ENCODE data around the gene HEXIM1. TPM values are rescaled to one million over a fixed set of nuclear protein-coding genes. Genes with fewer than 3 reads are reported as not detected.

HEXIM1 gene
- total RNA-seq, 1 donor from 2014 or later: 22.6 TPM

DNA sequence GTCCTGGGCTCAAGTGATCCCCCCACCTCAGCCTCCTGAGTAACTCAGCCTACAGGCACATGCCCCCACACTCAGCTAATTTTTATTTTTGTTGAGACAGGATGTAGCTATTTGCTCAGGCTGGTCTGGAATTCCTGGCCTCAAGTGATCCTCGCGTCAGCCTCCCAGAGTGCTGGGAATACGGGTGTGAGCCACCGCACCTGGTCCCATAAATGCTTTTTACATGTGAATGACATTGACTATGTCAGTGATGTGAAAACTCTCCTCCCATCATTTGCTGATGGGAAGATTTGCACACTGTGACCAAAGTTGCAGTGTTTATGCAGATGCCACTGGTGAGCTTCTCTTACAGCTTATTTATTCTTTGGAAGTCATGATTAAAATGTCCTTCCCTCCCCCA lies 30.9 kb upstream of the HEXIM1 start:
- Mint-ChIP-seq H3K27me3 (ENCODE audit: unreplicated experiment) (peaks cover 6% of the 10 kb centered on the region), H3K27ac (ENCODE audit: unreplicated experiment) (no peak overlapping the region), H3K36me3 (ENCODE audit: low read depth, unreplicated experiment) (no peaks in the 10 kb centered on the region), H3K4me3 (ENCODE audit: unreplicated experiment) (no peak overlapping the region), H3K4me1 (ENCODE audit: unreplicated experiment) (peaks cover 9% of the 10 kb centered on the region), H3K9me3 (ENCODE audit: unreplicated experiment) (no peaks in the 10 kb centered on the region)
- TF ChIP-seq, protein P1, sequence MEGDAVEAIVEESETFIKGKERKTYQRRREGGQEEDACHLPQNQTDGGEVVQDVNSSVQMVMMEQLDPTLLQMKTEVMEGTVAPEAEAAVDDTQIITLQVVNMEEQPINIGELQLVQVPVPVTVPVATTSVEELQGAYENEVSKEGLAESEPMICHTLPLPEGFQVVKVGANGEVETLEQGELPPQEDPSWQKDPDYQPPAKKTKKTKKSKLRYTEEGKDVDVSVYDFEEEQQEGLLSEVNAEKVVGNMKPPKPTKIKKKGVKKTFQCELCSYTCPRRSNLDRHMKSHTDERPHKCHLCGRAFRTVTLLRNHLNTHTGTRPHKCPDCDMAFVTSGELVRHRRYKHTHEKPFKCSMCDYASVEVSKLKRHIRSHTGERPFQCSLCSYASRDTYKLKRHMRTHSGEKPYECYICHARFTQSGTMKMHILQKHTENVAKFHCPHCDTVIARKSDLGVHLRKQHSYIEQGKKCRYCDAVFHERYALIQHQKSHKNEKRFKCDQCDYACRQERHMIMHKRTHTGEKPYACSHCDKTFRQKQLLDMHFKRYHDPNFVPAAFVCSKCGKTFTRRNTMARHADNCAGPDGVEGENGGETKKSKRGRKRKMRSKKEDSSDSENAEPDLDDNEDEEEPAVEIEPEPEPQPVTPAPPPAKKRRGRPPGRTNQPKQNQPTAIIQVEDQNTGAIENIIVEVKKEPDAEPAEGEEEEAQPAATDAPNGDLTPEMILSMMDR (IDR thresholded peaks at IDR 0.05; ENCODE audit: unreplicated experiment): no peak
- no peak for DNase-seq (ENCODE audit: low spot score)

DNA sequence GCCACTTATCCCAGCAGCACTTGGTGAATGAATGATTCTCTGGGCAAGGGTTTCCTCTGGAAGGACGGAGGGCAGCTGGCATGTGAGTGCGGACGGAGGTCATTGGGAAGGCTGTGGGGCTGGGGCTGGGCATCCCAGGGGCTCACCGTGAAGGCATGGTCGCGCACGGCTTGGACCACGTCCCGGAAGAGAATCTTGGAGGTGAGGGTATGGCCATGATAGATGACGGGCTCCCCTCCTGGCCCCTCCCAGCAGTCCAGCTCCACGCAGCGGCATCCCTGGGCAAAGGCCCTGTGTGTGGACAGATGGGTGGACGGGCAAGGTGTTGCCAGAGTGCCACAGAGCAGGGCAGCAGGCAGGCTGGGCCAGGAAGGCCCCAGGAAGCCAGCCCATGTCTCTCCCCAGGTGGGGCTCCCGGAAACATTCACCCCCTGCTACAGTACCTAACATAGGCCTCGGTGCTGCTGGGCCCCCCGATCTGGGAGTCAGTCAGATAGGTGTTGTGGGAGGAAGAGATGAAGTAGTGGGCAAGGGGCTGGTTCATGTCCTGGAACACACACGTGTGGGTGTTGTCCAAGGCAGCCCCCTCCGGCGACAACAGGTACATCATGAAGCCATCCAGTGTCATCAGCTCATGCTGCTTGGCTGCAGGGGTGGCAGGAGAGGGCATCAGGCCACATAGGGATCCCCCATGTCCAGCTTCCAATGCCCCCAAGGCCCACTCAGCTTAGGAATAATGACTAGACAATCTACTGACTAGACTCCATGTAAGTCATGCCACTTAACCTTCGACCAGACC lies 30.2 kb upstream of the HEXIM1 start:
- no peak overlapping the region for H3K27ac Mint-ChIP-seq (ENCODE audit: unreplicated experiment)
- TF ChIP-seq, protein P1 (IDR thresholded peaks at IDR 0.05; ENCODE audit: unreplicated experiment): no peak
- H3K4me1 Mint-ChIP-seq (ENCODE audit: unreplicated experiment): peaks cover 9% of the 10 kb centered on the region
- H3K4me3 Mint-ChIP-seq (ENCODE audit: unreplicated experiment): no peak overlapping the region
- DNase-seq (ENCODE audit: low spot score): no peak
- no peaks in the 10 kb centered on the region for H3K36me3 Mint-ChIP-seq (ENCODE audit: low read depth, unreplicated experiment)
- no peaks in the 10 kb centered on the region for H3K9me3 Mint-ChIP-seq (ENCODE audit: unreplicated experiment)
- peaks cover 11% of the 10 kb centered on the region for H3K27me3 Mint-ChIP-seq (ENCODE audit: unreplicated experiment)

GRCh38 chr17:45118691-45119090 lies 29.6 kb upstream of the HEXIM1 start:
- TF ChIP-seq, protein P1 (IDR thresholded peaks at IDR 0.05; ENCODE audit: unreplicated experiment): no peak
- H3K4me3 Mint-ChIP-seq (ENCODE audit: unreplicated experiment): no peak overlapping the region
- no peak for DNase-seq (ENCODE audit: low spot score)
- no peaks in the 10 kb centered on the region for H3K36me3 Mint-ChIP-seq (ENCODE audit: low read depth, unreplicated experiment)
- peaks cover 9% of the 10 kb centered on the region for H3K4me1 Mint-ChIP-seq (ENCODE audit: unreplicated experiment)
- no peaks in the 10 kb centered on the region for H3K9me3 Mint-ChIP-seq (ENCODE audit: unreplicated experiment)
- no peak overlapping the region for H3K27ac Mint-ChIP-seq (ENCODE audit: unreplicated experiment)
- peaks cover 12% of the 10 kb centered on the region for H3K27me3 Mint-ChIP-seq (ENCODE audit: unreplicated experiment)

DNA sequence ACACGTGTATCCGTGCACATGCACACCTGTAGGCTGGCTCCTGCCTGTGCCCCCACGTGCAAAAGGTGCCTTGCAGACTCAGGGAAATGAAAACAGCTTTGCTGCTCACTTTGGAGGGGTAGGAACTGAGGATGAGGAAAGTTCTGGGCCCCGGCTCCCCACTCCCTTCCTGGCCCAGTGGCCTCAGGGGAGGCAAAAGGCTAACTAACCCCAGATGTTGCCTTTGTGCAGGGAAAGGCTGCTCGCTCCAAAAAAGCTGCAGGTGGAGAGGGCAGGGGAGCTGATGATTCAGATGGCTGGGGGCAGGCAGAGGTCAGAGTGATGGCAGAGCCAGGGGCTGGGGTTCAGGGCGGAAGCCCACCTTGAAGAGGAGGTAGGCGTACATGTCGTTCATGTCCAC lies 28.3 kb upstream of the HEXIM1 start:
- Mint-ChIP-seq H3K27ac (ENCODE audit: unreplicated experiment) (no peak overlapping the region), H3K4me3 (ENCODE audit: unreplicated experiment) (no peak overlapping the region), H3K4me1 (ENCODE audit: unreplicated experiment) (peaks cover 9% of the 10 kb centered on the region), H3K36me3 (ENCODE audit: low read depth, unreplicated experiment) (no peaks in the 10 kb centered on the region), H3K27me3 (ENCODE audit: unreplicated experiment) (peaks cover 12% of the 10 kb centered on the region), H3K9me3 (ENCODE audit: unreplicated experiment) (no peaks in the 10 kb centered on the region)
- no peak for DNase-seq (ENCODE audit: low spot score)
- TF ChIP-seq, protein P1 (IDR thresholded peaks at IDR 0.05; ENCODE audit: unreplicated experiment): no peak

- Mint-ChIP-seq H3K27ac (ENCODE audit: unreplicated experiment) (no peak overlapping the region), H3K4me3 (ENCODE audit: unreplicated experiment) (no peak overlapping the region), H3K36me3 (ENCODE audit: low read depth, unreplicated experiment) (no peaks in the 10 kb centered on the region), H3K27me3 (ENCODE audit: unreplicated experiment) (peaks cover 12% of the 10 kb centered on the region), H3K9me3 (ENCODE audit: unreplicated experiment) (no peaks in the 10 kb centered on the region), H3K4me1 (ENCODE audit: unreplicated experiment) (peaks cover 8% of the 10 kb centered on the region)
- TF ChIP-seq, protein P1 (IDR thresholded peaks at IDR 0.05; ENCODE audit: unreplicated experiment): no peak
- DNase-seq (ENCODE audit: low spot score): no peak
These were observed 27.7 kb upstream of the HEXIM1 start for GRCh38 chr17:45120558-45120957.

All from endothelial cell (in vitro differentiated cells).